ENCODE results near the gene EML4.

DNA sequence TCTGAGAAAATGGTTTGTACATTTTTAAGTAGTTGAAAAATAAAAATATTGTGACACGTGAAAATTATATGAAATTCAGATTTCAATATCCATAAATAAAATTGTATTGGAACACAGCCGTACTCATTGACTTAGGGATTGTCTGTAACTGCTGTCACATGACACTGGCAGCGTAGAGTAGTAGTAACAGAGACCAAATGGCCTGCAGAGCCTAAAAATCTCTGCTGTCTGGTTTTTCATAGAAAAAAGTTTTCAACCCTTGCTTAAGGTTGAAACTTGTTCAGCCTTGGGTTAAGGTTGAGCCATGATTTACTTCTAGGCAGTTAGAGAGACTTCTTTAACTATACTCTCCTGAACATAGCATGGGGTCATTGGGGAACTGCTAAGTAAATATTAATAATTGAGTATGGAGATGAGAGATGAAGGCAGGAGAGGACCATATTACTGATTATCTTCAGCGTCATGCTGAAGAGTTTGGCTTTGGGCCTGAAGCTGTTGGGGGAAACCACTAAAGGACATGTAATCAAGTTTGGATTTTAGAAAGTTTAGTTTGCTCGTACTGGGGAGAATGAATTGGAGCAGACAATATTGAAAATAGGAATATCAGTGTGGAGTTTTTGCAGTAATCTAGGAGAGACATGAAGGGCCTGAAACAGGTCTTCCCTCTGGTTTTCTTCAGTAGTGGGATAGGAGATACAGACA is 16.2 kb downstream of the EML4 start:
- no peak for TF ChIP-seq EP300 (IDR thresholded peaks at IDR 0.05; ENCODE audit: borderline replicate concordance in 1 of 2, control insufficient read depth in 1 of 2, low read depth in 2 of 2, low read length in 2 of 2)
- TF ChIP-seq JUNB (IDR thresholded peaks at IDR 0.05), result no peak
- no peak for TF ChIP-seq EGR1 (IDR thresholded peaks at IDR 0.05; ENCODE audit: borderline replicate concordance in 1 of 2, low read depth in 2 of 2, low read length in 2 of 2)
- TF ChIP-seq MYC (IDR thresholded peaks at IDR 0.05; ENCODE audit: insufficient read depth, insufficient read length, insufficient replicate concordance, low read length, severe bottlenecking), result no peak
